Karpas-422 (cell line): ENCODE data around the gene SHOX. TPM values are rescaled to one million over a fixed set of nuclear protein-coding genes. Genes with fewer than 3 reads are reported as not detected.

Experiments used
- DNase-seq: peaks from one replicate; pipeline ENCODE4 v3.0.0-alpha.2; 2015
- H2AFZ ChIP-seq: fragments of 200-600 bp; sonication (generic); 2 replicates; pipeline ENCODE4 v1.6.1; 2014; ENCODE audit warnings: antibody characterized with exemption, low read length, mixed read lengths
- H3K27ac ChIP-seq: fragments of 200-600 bp; sonication (generic); 2 replicates; pipeline ENCODE4 v1.5.1; 2014; ENCODE audit warnings: mild to moderate bottlenecking, low read length, moderate library complexity
- H3K27me3 ChIP-seq: fragments of 200-600 bp; sonication (generic); 2 replicates; pipeline ENCODE4 v1.6.1; 2014; ENCODE audit warnings: low read length, mixed read lengths
- H3K36me3 ChIP-seq: fragments of 200-600 bp; sonication (generic); 2 replicates; pipeline ENCODE4 v1.6.1; 2014; ENCODE audit warnings: low read length, mixed read lengths; ENCODE audit not compliant: insufficient read depth
- H3K4me1 ChIP-seq: fragments of 200-600 bp; sonication (generic); 2 replicates; pipeline ENCODE4 v1.6.1; 2014; ENCODE audit warnings: mild to moderate bottlenecking, low read length, mixed read lengths
- H3K4me2 ChIP-seq: fragments of 200-600 bp; sonication (generic); 2 replicates; pipeline ENCODE4 v1.6.1; 2014; ENCODE audit warnings: low read length, low read depth, mild to moderate bottlenecking; ENCODE audit not compliant: poor library complexity, severe bottlenecking
- H3K4me3 ChIP-seq: fragments of 200-600 bp; sonication (generic); 2 replicates; pipeline ENCODE4 v1.5.1; 2014; ENCODE audit warnings: mild to moderate bottlenecking, antibody characterized with exemption, low read length, mixed read lengths
- H3K79me2 ChIP-seq: fragments of 200-600 bp; sonication (generic); 2 replicates; pipeline ENCODE4 v1.6.1; 2014; ENCODE audit warnings: mild to moderate bottlenecking, low read length, mixed read lengths
- H3K9ac ChIP-seq: fragments of 200-600 bp; sonication (generic); 2 replicates; pipeline ENCODE4 v1.6.0; 2014; ENCODE audit warnings: low read length
- H3K9me2 ChIP-seq: fragments of 200-600 bp; sonication (generic), shearing (Covaris generic); replicated peaks from 2 replicates; pipeline ENCODE4 v1.6.0; 2014; ENCODE audit warnings: mild to moderate bottlenecking, low read length, moderate library complexity; ENCODE audit not compliant: insufficient read depth
- H3K9me3 ChIP-seq: fragments of 300-700, 200-600 bp; sonication (generic); 2 replicates; pipeline ENCODE4 v1.6.1; 2014; ENCODE audit warnings: low read length, mixed read lengths
- H4K20me1 ChIP-seq: fragments of 200-600 bp; sonication (generic); 2 replicates; pipeline ENCODE4 v1.6.1; 2014; ENCODE audit warnings: mild to moderate bottlenecking, antibody characterized with exemption, low read length, low read depth; ENCODE audit not compliant: insufficient read depth
- total RNA-seq: library from RNA; depleted of rRNA; stranded (reverse); fragments of >200 nt; shearing (Covaris generic); gene quantifications from 2 replicates; pipeline ENCODE4 v1.2.3, GENCODE V29; 2014; ENCODE audit warnings: low replicate concordance; rRNA removed

SHOX gene
- total RNA-seq, 1 experiment from 2014 or later, result not detected

DNA sequence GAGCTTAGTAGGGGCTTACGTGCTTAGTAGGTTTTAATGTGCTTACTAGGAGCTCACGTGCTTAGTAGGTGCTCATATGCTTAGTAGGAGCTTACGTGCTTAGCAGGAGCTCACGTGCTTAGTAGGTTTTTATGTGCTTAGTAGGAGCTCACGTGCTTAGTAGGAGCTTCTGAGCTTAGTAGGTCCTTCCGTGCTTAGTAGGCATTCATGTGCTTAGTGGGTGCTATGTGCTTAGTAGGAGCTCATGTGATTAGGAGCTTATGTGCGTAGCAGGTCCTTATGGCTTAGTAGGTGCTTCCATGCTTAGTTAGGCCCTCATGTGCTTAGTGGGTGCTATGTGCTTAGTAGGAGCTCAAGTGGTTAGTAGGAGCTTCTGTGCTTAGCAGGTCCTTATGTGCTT, 59.4 kb downstream of the SHOX start:
- no peak overlapping the region for H3K4me2 ChIP-seq
- H2AFZ ChIP-seq, result no peak overlapping the region
- H3K27me3 ChIP-seq, result no peaks in the 10 kb centered on the region
- no peak overlapping the region for H3K4me3 ChIP-seq
- H3K9me3 ChIP-seq, result no peaks in the 10 kb centered on the region; the same call in 1 of the 2 replicates
- H3K9me2 ChIP-seq, result no peaks in the 10 kb centered on the region
- no peaks in the 10 kb centered on the region for H3K36me3 ChIP-seq
- H3K79me2 ChIP-seq, result no peaks in the 10 kb centered on the region
- no peak for DNase-seq
- peaks cover 2% of the 10 kb centered on the region for H3K4me1 ChIP-seq
- no peak overlapping the region for H3K27ac ChIP-seq
- H3K9ac ChIP-seq, result no peak overlapping the region
- no peaks in the 10 kb centered on the region for H4K20me1 ChIP-seq

DNA sequence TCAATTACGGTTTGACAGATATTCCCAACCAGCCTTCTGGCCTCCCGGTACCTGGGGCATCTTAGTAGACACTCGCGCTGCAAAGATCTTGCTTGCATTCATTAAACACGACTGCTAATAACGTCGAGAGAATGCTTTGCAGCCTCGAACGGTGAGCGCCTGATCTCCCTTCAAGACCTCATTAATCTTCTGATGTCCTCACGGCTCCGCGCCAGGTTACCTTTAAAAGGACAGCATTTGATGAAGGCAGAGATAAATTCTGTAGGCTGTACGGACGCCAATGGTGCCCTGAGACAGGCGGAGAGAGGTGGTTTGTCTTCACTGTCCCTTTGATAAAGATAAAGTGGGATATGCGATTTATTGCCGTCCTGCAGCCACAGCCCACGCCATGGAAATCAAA, 64.2 kb downstream of the SHOX start:
- Histone ChIP-seq H2AFZ (no peak overlapping the region), H3K79me2 (no peaks in the 10 kb centered on the region), H3K27ac (no peak overlapping the region), H4K20me1 (no peaks in the 10 kb centered on the region), H3K27me3 (no peaks in the 10 kb centered on the region), H3K36me3 (no peaks in the 10 kb centered on the region), H3K9ac (no peak overlapping the region), H3K9me3 (no peaks in the 10 kb centered on the region; the same call in 1 of the 2 replicates), H3K4me1 (no peaks in the 10 kb centered on the region), H3K9me2 (no peaks in the 10 kb centered on the region), H3K4me2 (no peak overlapping the region), H3K4me3 (no peak overlapping the region)
- no peak for DNase-seq

DNA sequence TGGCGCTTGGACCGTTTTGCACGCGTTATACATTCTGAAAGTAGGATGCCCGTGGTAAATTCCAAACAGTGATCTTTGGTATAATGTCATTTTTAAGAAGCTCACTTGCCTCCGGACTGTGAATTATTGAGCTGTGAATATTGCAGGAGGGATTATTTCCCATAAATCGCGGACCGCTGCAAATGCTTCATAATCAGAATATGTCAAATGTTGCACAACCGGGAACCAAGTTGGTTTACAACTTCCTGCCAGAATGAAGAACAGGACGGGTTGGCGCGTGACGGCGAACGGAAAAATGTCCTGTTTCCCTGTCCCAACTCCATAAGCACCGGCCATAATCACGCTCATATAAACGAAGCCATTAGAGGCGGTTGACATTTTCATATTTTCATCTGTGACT, 67.6 kb downstream of the SHOX start:
- Histone ChIP-seq H3K9ac (no peak overlapping the region), H3K79me2 (no peaks in the 10 kb centered on the region), H3K27ac (no peak overlapping the region), H3K4me3 (no peak overlapping the region), H3K9me3 (no peaks in the 10 kb centered on the region), H3K27me3 (no peaks in the 10 kb centered on the region), H3K4me1 (no peaks in the 10 kb centered on the region), H3K4me2 (no peak overlapping the region), H3K36me3 (no peaks in the 10 kb centered on the region), H3K9me2 (no peaks in the 10 kb centered on the region), H4K20me1 (no peaks in the 10 kb centered on the region), H2AFZ (no peak overlapping the region)
- no peak for DNase-seq

DNA sequence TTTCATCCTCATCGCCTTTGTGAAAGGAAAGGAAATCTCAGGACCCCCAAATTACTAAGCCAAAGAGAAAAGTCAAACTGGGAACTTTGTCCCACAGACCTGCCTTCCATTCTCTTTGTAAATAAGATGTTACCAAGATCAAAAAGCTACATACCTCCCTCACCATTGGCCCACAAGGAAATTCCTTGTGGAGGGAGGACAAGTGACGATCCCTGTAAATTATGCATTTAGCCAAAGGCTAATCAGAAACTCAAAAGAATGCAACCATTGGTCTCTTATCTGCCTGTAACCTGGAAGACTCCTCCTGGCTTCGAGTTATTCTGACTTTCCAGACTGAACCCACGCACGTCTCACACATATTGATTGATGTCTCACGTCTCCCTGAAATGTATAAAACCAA, 70.3 kb downstream of the SHOX start:
- Histone ChIP-seq H3K9ac (no peak overlapping the region), H4K20me1 (no peaks in the 10 kb centered on the region), H3K4me3 (no peak overlapping the region), H3K27ac (no peak overlapping the region), H3K4me1 (no peaks in the 10 kb centered on the region), H3K36me3 (no peaks in the 10 kb centered on the region), H3K27me3 (no peaks in the 10 kb centered on the region), H3K9me2 (no peaks in the 10 kb centered on the region), H3K79me2 (no peaks in the 10 kb centered on the region), H3K4me2 (no peak overlapping the region), H3K9me3 (no peaks in the 10 kb centered on the region), H2AFZ (no peak overlapping the region)
- DNase-seq, result no peak

DNA sequence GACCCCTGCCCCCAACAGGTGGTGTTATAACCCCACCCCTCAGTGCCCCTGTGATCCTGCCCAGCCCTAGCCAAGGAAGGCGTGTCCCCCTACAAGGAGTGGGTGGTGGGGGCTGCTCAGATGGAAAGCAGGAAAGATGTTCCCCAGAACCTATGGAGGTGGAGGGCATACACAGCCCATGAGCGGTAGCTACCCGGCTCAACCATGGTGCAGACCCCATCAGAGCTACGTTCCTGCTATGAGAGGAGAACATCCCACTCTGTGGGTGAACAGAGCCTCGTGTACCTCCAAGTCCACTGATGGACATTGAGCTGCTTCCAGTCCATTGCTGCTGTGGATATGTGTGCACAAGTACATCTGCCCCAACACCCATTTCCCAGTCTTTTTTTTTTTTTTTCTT, 71.1 kb downstream of the SHOX start:
- H3K9me3 ChIP-seq, result no peaks in the 10 kb centered on the region
- H4K20me1 ChIP-seq, result no peaks in the 10 kb centered on the region
- no peak overlapping the region for H2AFZ ChIP-seq
- no peaks in the 10 kb centered on the region for H3K27me3 ChIP-seq
- no peak for DNase-seq
- no peaks in the 10 kb centered on the region for H3K36me3 ChIP-seq
- H3K9ac ChIP-seq, result no peak overlapping the region
- H3K4me3 ChIP-seq, result no peak overlapping the region
- H3K4me2 ChIP-seq, result no peak overlapping the region
- no peaks in the 10 kb centered on the region for H3K9me2 ChIP-seq
- H3K79me2 ChIP-seq, result no peaks in the 10 kb centered on the region
- no peaks in the 10 kb centered on the region for H3K4me1 ChIP-seq
- H3K27ac ChIP-seq, result no peak overlapping the region

DNA sequence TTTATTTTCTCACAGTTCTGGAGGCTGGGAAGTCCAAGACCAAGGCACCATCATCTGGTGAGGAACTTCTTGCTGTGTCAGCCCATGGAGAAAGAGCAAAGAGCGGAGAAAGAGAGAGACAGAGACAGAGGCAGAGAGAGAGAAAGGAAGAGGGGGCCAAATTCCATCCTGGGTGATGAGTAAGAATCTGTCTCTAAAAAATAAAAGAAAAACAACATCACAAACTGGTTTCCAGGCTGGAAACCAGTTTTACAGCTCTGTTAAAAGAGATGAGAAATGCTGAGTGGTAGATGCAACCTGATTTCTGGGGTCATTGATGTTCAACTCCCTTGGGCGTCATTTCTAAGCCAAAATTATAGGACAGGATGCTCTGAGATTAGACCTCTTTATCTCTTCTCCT, 72.9 kb downstream of the SHOX start:
- H3K9me3 ChIP-seq, result no peaks in the 10 kb centered on the region
- H3K9ac ChIP-seq, result no peak overlapping the region
- H3K36me3 ChIP-seq, result no peaks in the 10 kb centered on the region
- H2AFZ ChIP-seq, result no peak overlapping the region
- H3K27ac ChIP-seq, result no peak overlapping the region
- H3K4me2 ChIP-seq, result no peak overlapping the region
- H4K20me1 ChIP-seq, result no peaks in the 10 kb centered on the region
- H3K4me3 ChIP-seq, result no peak overlapping the region
- no peak for DNase-seq
- no peaks in the 10 kb centered on the region for H3K79me2 ChIP-seq
- H3K4me1 ChIP-seq, result no peaks in the 10 kb centered on the region
- H3K9me2 ChIP-seq, result no peaks in the 10 kb centered on the region
- H3K27me3 ChIP-seq, result no peaks in the 10 kb centered on the region

DNA sequence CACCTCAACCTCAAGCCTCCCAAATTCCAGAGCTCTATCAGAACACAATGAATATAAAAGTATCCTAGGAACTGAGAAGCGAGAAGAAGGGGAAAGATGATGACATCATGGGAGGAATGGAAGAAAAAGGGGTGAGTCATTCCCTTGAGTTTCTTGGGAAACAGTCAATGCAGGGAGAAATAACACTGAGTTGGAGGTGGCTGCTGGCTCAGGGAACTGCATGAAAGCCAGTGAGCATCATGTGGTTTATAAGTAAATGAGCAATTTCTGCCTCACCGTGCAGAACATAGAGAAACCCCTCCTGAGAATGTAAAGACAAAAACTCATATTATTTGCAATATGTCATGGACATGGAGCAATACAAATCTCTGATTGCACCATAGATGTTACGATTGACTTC, 73.3 kb downstream of the SHOX start:
- H3K36me3 ChIP-seq, result no peaks in the 10 kb centered on the region
- H4K20me1 ChIP-seq, result no peaks in the 10 kb centered on the region
- no peaks in the 10 kb centered on the region for H3K79me2 ChIP-seq
- H3K9ac ChIP-seq, result no peak overlapping the region
- no peak overlapping the region for H3K27ac ChIP-seq
- H3K9me2 ChIP-seq, result no peaks in the 10 kb centered on the region
- no peaks in the 10 kb centered on the region for H3K4me1 ChIP-seq
- H3K4me3 ChIP-seq, result no peak overlapping the region
- no peak overlapping the region for H2AFZ ChIP-seq
- no peak overlapping the region for H3K4me2 ChIP-seq
- H3K9me3 ChIP-seq, result no peaks in the 10 kb centered on the region
- no peaks in the 10 kb centered on the region for H3K27me3 ChIP-seq
- DNase-seq, result no peak

Other genes with a start within 250 kb of the SHOX start
- gene PPP2R3B, start 243.9 kb upstream of the SHOX start, total RNA-seq, result 23.2 and 62.5 TPM in 2 replicates